Activated CD4-positive, alpha-beta T cell treated with anti-CD3 and anti-CD28 coated beads, Interleukin-2, amount 50 U/mL, for 1 hour (primary cell): ENCODE results near the gene CPSF4L.
"Not testable (repeated sequence)": the region's sequence is repeated elsewhere in the genome, so short reads cannot be mapped to it uniquely, and the experiment has no call there.

ENCODE experiments used
- DNase-seq: peaks from one replicate; pipeline ENCODE4 v3.0.0-alpha.2; 2020

CPSF4L gene

GRCh38 chr17:73261617-73261951 is at the start of gene CPSF4L:
Gene CPSF4L, minus strand, starts transcription at chr17:73261880. Its CDS starts 62 bp downstream, at chr17:73261818.
- DNase-seq = no peak

DNA sequence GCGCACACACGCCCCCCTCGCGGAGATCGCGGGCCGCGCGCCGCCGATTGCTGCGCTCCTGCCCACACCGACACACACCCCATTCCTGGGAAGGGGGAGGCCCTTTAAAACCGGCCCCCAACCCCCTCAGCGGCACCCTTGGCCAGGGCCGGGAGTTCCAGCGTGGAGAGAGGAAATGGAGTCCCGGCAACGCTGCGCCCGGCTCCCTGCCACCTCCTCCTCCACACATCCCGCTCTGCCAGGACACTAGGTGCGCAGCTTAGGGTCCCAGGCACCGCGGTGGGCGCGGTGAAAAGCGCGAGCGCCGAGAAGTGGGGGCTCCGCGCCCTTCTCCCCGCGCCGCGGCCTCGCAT is 49.7 kb upstream of the CPSF4L start:
- DNase-seq = no peak

GRCh38 chr17:73309727-73310596 is 48.3 kb upstream of the CPSF4L start:
- DNase-seq = no peak

- not testable (repeated sequence) for DNase-seq
These were observed 47.3 kb upstream of the CPSF4L start for GRCh38 chr17:73308959-73309358.

DNA sequence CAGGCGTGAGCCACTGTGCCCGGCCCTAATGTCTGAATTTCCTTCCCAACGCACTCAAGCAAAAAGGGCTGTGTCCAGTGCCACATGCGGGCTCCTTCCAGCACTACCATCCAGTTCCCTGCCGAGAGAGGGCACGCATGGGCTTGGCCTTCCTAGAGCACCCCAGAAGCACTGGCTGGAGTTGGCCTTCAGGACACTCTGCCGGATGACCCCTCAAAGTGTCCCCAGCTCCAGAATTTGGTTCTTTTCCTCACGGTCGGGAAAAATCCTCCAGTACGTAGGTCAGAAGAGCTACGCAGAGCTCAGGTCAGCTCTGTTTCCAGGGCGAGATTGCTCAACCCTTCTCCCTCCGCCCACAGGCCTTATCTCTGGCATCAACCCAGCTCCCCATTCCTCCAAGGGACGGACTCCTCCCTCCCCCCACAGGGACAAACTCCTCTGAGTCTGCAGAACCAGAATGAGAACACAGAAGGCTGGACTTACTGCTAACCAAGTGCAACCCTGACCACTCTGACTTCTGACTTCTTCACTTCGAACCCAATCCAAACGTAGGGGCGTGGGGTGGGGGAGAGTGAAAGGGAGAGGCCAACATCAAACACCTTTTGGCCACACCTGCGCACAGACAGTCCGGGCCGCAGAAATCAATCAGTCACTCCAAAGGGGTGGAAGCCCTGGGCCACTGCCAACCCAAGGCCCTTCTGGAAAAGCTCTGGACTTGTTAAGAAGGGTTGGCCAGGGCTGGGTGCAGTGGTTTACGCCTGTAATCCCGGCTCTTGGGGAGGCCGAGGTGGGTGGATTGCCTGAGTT is 46.5 kb upstream of the CPSF4L start:
- DNase-seq = no peak

DNA sequence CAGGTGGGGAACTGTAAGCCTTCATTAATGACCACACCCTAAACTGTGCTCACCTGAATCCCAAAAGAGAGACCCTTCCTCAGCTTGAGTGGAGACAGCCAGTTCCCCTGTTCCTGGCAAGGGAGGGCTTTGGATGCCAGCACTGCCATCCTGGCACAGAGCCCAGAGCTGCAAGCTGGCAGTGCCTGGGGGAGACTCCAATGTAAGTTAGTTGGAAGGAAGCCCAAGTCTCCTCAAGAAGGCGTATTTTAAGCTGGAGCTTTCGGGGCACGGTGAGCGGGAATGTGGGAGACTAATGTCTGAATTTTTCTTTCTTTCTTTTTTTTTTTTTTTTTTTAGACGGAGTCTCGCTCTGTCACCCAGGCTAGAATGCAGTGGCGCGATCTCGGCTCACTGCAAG is 45.5 kb upstream of the CPSF4L start:
- no peak for DNase-seq

DNA sequence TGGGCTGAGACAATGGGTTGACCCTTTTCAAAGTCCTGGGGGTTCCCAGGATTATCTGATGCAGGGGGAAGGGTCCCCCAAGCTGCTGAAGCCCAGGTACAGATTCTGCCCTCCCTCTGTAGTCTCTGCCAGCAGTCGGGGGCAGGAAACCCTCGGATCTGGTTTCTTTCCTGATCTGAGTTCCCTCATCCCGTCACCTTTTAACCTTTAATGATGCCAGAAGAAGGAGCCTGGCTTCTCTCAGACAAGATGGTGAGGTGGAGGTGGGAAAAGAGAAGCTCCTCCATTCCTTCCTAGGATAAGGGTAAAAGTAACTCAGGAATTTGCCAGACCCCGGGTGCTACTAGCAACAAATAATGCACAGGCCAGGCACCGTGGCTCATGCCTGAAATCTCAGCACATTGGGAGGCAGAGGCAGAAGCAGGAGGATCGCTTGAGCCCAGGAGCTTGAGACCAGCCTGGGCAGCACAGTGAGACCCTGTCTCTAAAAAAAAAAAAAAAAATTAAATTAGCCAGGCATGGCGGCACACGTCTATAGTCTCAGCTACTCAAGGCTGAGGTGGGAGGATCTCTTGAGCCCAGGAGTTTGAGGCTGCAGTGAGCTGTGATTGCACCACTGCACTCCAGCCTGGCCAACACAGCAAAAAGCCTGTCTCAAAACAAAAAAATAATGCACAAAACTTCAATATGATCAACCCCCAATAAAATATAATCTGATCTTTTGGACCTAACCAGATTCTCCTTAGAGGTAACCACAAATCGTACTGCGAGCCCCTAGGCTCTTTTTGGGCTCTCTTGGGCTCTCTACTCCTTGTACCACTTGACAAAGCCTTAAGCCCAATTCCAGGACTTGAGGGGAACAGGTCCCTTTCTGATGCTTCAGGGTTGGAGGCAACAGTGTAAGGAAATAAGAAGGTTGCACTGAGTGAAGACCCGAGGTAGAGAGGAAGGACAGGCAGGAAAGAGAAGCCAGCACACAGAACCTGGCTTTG is 44.5 kb upstream of the CPSF4L start:
- no peak for DNase-seq

DNA sequence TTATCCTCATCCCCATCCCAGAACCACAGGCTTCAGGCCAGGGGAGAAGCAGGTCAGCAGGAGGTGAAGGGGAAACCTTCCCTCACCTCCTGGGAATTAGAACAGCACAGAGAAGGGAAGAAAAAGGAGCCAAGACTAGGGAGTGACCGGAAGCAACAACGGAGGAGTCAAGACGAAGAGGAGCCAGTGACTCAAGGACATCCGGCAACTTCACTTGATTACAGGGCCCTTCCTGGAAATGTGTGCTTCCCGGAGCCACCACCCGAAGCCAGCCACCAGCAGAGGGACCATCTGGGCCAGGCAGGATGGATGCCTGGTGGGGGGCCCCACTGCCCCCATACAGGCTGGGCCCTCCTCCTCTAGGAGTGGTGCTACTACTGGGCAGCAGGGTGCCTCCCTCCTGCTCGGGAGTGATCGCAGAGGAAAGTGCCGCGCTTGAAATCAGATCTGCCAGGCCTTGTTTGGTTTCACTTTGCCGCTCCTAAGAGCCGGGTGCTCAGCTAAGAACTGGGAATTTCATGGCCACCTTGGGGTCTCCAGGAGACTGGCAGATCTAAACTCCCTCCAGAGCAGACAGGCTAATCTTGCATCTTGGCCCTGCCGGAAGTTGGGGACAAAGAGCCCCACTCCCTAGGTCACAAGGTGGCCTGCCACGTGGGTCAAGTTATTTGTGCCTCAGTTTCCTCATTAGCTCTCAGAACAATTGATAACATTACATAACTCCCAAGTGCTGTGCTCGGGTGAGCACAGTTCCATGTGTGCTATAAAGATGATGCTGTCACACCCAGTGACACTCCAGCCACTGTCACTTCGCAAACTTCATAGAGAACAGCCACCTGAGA is 43.5 kb upstream of the CPSF4L start:
- no peak for DNase-seq

GRCh38 chr17:73304438-73304837 is 42.8 kb upstream of the CPSF4L start:
- no peak for DNase-seq

DNA sequence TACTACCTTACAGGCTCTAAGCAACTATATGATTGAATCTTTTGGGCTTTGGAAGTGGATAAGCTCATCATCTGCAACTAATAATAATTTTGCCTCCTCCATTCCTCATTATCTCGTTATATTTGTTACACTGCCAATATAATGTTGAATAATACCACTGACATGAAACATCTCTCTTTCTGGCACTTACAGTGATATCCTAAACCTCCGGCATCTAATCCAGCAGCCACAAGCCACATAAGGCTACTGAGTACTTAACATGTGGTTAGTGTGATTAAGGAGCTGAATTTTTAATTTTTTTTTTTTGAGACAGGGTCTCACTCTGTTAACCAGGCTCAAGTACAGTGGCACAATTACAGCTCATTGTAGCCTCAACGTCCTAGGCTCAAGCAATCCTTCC is 40.5 kb upstream of the CPSF4L start:
- DNase-seq = no peak

DNA sequence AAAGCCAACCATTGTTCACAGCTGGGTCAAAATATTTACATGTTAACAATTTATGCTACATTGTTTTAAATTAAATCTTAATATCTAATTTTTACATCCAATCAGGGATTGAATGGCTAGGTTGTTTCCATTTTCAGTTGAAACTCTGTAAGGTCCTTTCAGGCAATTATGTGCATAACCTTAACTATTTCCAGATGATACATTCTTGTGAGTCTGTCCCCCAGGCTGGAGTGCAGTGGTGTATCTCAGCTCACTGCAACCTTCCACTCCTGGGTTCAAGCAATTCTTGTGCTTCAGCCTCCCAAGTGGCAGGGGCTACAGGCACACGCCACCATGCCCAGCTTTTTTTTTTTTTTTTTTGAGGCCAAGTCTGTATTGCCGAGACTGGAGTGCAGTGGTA is 39.7 kb upstream of the CPSF4L start:
- DNase-seq = no peak

- DNase-seq = no peak
These were observed 38.7 kb upstream of the CPSF4L start for GRCh38 chr17:73300392-73300791.

DNA sequence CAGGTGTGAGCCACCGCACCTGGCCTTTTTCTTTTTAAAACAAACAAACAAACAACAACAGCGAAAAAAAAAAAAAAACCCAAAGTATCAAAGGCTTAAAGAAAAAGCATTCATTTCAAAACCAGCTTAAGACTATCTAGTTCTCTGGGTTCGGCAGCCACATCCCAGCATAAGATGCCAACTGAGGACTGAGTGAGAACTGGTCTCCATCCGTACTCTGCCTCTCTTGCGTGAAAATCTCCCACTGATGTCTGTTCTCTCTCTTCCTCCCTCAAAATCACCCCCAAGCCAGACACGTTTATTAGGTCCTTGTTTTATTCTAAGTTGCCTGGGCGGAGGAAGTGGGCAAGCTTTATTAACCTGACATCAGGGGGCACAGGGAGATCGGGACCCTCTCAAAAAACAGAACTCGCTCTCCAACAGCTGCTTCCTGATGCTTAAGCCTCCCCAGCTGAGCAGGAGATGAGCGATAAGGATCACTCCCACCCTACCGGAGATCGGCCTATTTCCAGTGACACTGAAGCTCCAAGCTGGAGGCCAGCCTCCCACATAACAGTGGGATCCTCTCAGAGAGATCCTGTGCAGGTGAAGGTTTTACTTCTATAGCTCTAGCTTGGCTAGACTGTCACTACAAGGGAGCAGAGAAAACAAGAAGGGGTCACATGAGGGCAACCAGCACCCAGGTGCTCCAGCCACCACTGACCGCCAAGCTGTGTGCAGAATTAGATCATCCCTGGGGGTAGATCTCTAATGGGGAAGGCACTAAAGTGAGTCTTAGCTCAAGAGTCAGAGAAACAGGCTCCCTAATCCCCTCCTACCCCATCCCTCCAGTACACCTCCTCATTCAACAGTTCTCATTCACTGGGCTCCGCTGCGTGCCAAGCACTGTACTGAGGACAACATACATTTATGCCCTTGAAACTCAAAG is 36.5 kb upstream of the CPSF4L start:
- no peak for DNase-seq

GRCh38 chr17:73293480-73293911 is 31.8 kb upstream of the CPSF4L start:
- DNase-seq = no peak

DNA sequence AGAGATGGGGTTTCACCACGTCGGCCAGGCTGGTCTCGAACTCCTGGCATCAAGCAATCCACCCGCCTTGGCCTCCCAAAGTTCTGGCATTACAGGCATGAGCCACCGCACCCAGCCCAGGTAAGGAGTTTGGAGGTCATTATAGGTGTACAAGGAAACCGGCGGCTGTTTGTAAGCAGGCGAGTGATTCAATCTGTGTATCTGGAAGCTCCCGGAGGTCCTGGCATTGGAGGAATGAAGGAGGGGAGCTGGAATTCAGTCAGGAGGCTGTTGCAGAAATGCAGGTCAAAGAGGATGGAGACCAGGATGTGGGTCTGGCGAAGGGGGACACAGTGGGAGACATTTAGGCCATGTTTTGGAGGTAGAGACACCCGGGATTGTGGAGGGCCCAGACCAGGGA is 31.4 kb upstream of the CPSF4L start:
- no peak for DNase-seq

GRCh38 chr17:73292031-73292531 is 30.4 kb upstream of the CPSF4L start:
- DNase-seq = no peak

DNA sequence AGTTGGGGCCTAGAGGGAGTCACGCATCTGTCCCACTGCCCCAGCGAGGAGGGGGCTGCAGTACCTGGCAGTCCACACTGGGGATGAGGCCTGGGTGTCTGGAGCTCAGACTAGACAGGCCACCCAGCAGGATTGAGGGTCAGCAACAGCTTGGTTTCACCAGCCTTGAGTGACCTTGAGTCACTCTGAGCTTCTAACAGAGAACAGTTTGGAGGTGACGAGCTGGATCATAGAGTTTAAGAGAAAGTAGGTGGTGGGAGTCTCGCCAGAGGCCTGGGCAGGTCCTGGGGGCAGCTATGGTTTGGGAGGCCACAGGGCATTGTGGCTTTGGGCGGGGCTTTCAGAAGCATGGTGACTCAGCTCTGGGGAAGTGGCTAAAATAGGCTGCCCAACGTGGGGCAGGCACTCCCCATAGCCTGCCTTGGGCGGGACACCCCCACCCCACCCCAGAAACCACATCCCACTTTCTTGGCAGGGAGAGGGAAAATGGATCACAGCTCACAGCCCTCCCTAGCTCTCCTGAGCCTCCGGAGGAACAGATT is 29.7 kb upstream of the CPSF4L start:
- no peak for DNase-seq

DNA sequence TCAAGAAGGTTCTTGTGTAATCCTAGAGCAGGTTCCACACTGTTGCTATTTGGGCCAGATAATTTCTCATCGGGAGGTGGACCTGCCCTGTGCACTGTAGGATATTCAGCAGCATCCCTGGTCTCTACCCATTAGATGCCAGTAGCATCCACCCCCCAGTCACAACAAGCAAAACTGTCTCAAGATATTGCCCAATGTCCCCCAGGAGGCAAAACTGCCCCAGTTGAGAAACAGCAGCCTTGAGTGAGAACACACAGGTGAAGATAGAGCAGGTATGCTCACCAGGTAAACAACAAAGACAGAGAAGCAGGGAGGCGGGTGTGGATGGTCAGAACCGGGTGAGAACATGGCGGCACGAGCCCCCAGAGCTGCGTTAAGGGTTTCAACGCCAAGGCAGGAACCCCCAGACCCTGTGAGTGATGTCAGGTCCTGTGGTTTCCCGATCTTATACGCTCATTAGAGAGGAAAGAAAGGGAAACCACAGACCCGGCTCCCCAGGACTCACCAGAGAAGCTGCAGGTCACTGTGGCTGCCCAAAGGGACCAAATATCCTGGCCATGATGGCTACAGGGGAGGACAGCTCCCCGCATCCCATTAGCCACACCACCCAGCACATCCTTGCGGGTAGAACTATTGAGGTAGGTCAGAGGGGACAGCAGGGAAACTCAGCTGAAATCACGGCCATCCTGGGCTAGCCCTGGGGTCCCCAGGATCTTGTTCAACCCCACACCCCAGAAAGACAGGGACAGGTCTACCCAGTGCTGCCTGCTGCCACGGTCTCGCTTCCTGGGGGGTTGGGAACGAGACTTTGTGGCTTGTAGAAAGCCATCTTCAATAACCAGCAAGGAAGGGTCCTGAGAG is 28.9 kb upstream of the CPSF4L start:
- no peak for DNase-seq

DNA sequence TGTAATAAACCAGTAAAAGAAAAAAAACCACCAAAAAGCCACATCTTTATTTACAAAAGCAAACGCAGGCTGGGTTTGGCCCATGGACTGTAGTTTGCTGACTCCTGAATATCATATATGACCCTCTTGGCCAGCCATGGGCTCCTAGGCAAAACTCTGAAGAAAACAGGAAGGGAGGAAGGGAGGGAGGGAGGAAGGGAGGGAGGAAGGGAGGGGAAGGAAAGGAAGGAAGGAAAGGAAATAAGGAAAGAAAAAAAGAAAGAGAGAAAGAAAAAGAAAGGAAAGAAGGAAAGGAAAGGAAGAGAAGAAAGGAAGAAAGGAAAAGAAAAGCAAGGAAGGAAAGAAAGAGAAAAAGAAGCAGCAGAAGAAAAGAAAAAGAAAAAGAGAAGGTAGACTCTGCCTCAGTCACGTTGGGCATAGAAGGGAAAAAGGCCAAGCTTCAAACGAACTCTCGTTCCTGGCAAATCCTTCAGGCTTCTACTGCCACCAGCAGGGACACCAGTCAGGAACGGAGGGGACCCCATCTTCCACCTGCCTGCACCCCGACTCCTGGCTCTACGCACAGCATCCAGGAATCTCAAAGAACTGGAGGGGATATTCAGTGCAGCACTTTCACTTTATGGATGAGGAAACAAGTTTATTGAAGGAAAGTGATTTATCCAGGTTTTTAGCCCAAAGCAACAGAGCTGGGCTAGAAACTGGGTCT is 28.0 kb upstream of the CPSF4L start:
- no peak for DNase-seq
